Measurements from ENCODE around the gene CDK6. TPM values are rescaled to one million over a fixed set of nuclear protein-coding genes. Genes with fewer than 3 reads are reported as not detected.

The CDK6 gene
- total and polyA plus RNA-seq, 9 of the 15 experiments (the other 6 are each of a cell fraction or from before 2014, with no cell fraction given) = 7.6 to 109 (median 44.4) TPM

DNA sequence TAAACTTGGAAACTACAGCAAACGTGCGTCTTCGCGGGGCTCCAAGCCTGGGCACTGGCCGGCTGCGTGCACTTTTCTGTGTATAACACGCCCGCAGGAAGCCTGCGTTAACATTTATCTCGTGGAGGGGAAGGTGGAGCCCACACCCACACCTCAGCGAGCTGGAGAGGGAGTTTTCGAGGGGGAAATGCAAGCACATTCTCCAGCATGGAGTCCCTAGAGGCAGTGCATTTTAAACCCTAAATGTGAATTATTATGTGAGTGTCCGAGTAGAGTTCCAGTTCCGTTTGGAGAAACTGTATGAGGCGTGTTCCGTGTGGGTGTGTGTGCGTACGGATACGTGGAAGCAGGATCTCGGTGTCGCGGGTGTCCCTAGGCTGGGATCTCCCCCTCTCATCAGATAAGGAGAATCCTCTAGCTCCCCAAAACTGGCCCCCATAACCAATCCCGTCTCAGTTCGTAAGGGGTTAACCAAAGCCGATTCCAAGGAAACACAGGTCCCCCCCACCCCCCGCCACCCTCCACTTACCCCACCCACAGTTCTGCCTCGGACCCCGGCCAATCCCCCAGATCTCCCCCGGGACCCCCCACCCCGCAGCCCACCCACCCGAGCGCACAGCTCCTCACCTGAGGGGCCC lies 403 bp downstream of the CDK6 start (continued):
- TF ChIP-seq SAP30 (IDR thresholded peaks at IDR 0.05; ENCODE audit: borderline replicate concordance, insufficient read depth, low read depth, low read length, poor library complexity, severe bottlenecking) (peak; percentile 79), MNT (conservative IDR thresholded peaks at IDR 0.05) (peak in 1 of 2 experiments; percentile 55; a peak in 3 of 4 replicates), ZNF766 (CRISPR knock-in tag; conservative IDR thresholded peaks at IDR 0.05) (peak; percentile 67; the same call in 1 of the 2 replicates), MTA3 (IDR thresholded peaks at IDR 0.05; ENCODE audit: borderline replicate concordance) (0 out of 2 replicates have a peak, but pooled peaks have one; percentile 6), COPS2 (conservative IDR thresholded peaks at IDR 0.05) (no peak), CBX3 (IDR thresholded peaks at IDR 0.05; ENCODE audit: borderline replicate concordance in 1 of 2, low read length in 2 of 2) (no peak), DPF2 (IDR thresholded peaks at IDR 0.05) (peak; percentile 30; the same call in 1 of the 2 replicates), SUPT5H (IDR thresholded peaks at IDR 0.05) (0 out of 2 replicates have a peak, but pooled peaks have one; percentile 2), PHB (CRISPR knock-in tag; IDR thresholded peaks at IDR 0.05) (no peak), FOS (IDR thresholded peaks at IDR 0.05; ENCODE audit: extremely low read depth, insufficient read length) (no peak), SMAD1 (IDR thresholded peaks at IDR 0.05; ENCODE audit: low read depth, low read length, partially characterized antibody) (peak; percentile 16), KLF10 (CRISPR knock-in tag; IDR thresholded peaks at IDR 0.05) (no peak), ZBTB8A (IDR thresholded peaks at IDR 0.05; ENCODE audit: partially characterized antibody) (no peak), TOE1 (IDR thresholded peaks at IDR 0.05; ENCODE audit: borderline replicate concordance) (0 out of 2 replicates have a peak, but pooled peaks have one; percentile 13), TOE1 (CRISPR knock-in tag; IDR thresholded peaks at IDR 0.05; ENCODE audit: borderline replicate concordance, low read depth) (no peak), ZNF589 (CRISPR knock-in tag; IDR thresholded peaks at IDR 0.05; ENCODE audit: low read depth) (peak; percentile 27; the same call in 1 of the 2 replicates), U2AF2 (optimal IDR thresholded peaks at IDR 0.05; ENCODE audit: low read depth, low read length) (no peak), ZNF347 (CRISPR knock-in tag; IDR thresholded peaks at IDR 0.05; ENCODE audit: low read depth) (no peak), HNRNPLL (IDR thresholded peaks at IDR 0.05; ENCODE audit: low read depth, low read length, poor library complexity, severe bottlenecking) (peak; percentile 80), ETV5 (CRISPR knock-in tag; IDR thresholded peaks at IDR 0.05; ENCODE audit: low read depth) (no peak), STAT5A (IDR thresholded peaks at IDR 0.05; ENCODE audit: borderline replicate concordance, low read length) (no peak), MYNN (IDR thresholded peaks at IDR 0.05) (no peak), MYNN (CRISPR knock-in tag; IDR thresholded peaks at IDR 0.05) (no peak)
- TF ChIP-seq, protein P1, sequence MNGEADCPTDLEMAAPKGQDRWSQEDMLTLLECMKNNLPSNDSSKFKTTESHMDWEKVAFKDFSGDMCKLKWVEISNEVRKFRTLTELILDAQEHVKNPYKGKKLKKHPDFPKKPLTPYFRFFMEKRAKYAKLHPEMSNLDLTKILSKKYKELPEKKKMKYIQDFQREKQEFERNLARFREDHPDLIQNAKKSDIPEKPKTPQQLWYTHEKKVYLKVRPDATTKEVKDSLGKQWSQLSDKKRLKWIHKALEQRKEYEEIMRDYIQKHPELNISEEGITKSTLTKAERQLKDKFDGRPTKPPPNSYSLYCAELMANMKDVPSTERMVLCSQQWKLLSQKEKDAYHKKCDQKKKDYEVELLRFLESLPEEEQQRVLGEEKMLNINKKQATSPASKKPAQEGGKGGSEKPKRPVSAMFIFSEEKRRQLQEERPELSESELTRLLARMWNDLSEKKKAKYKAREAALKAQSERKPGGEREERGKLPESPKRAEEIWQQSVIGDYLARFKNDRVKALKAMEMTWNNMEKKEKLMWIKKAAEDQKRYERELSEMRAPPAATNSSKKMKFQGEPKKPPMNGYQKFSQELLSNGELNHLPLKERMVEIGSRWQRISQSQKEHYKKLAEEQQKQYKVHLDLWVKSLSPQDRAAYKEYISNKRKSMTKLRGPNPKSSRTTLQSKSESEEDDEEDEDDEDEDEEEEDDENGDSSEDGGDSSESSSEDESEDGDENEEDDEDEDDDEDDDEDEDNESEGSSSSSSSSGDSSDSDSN (IDR thresholded peaks at IDR 0.05; ENCODE audit: borderline replicate concordance in 1 of 2, low read depth in 2 of 2, low read length in 2 of 2) = 0 out of 4 replicates have a peak, but pooled peaks of 1 of the 2 experiments have one; percentile 20
- TF ChIP-seq, protein P2, sequence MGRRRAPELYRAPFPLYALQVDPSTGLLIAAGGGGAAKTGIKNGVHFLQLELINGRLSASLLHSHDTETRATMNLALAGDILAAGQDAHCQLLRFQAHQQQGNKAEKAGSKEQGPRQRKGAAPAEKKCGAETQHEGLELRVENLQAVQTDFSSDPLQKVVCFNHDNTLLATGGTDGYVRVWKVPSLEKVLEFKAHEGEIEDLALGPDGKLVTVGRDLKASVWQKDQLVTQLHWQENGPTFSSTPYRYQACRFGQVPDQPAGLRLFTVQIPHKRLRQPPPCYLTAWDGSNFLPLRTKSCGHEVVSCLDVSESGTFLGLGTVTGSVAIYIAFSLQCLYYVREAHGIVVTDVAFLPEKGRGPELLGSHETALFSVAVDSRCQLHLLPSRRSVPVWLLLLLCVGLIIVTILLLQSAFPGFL (CRISPR knock-in tag; IDR thresholded peaks at IDR 0.05) = no peak

All from K562 (cell line).